Measurements from ENCODE around the gene RASD1. TPM values are rescaled to one million over a fixed set of nuclear protein-coding genes. Genes with fewer than 3 reads are reported as not detected.
"Not testable (repeated sequence)": the region's sequence is repeated elsewhere in the genome, so short reads cannot be mapped to it uniquely, and the experiment has no call there.

The RASD1 gene
- total RNA-seq, 1 donor, result 0.36 TPM

DNA sequence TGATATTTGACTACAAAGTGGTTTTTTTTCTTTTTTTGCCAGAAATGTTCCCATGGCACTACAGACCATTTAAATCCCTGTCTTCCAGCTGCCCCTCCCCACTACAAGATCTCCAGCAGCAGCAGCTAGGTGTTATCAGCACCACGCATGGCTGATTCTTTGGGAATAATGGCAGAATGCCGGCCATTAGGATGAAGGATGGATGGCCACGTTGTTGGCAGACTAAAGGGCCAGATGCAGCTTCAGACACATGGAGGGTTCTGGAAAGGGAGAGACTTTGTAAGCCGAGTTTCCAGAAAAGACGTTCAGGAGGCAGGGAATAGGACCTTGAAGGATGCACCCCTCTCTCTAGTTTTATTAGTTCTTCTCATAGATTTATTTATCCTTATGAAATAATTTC is 29.7 kb downstream of the RASD1 start:
- no peak for DNase-seq (ENCODE audit: low read depth)
- no peak overlapping the region for H3K4me3 ChIP-seq (ENCODE audit: low read depth, low read length)
- TF ChIP-seq CTCF (IDR thresholded peaks at IDR 0.05; ENCODE audit: insufficient read depth, low read length), result no peak

- not testable (repeated sequence) for H3K4me3 ChIP-seq (ENCODE audit: low read depth, low read length)
- DNase-seq (ENCODE audit: low read depth), result peak; percentile 14
Observed at GRCh38 chr17:17465878-17466277, 30.3 kb downstream of the RASD1 start.

DNA sequence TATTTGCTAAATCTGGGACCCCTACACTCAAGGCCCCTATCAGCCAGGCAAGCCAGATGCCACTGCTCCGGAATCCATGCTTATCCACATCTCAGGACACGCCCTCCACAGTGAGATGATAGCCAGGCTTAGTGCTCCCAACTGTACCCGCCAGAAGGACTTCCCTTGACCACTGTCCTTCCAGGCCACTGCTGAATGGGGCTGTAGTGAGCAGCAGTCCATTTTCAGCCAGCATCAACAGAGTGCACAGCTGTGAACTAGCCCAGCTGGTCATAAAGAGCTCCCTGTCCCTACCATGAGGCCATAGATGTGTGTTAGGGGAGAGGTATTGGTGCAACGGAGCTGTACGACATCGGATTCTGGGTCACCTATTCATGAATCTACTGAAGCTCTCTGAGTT is 32.4 kb downstream of the RASD1 start:
- no peak overlapping the region for H3K4me3 ChIP-seq (ENCODE audit: low read depth, low read length)
- DNase-seq (ENCODE audit: low read depth), result no peak
- no peak for TF ChIP-seq CTCF (IDR thresholded peaks at IDR 0.05; ENCODE audit: insufficient read depth, low read length)

DNA sequence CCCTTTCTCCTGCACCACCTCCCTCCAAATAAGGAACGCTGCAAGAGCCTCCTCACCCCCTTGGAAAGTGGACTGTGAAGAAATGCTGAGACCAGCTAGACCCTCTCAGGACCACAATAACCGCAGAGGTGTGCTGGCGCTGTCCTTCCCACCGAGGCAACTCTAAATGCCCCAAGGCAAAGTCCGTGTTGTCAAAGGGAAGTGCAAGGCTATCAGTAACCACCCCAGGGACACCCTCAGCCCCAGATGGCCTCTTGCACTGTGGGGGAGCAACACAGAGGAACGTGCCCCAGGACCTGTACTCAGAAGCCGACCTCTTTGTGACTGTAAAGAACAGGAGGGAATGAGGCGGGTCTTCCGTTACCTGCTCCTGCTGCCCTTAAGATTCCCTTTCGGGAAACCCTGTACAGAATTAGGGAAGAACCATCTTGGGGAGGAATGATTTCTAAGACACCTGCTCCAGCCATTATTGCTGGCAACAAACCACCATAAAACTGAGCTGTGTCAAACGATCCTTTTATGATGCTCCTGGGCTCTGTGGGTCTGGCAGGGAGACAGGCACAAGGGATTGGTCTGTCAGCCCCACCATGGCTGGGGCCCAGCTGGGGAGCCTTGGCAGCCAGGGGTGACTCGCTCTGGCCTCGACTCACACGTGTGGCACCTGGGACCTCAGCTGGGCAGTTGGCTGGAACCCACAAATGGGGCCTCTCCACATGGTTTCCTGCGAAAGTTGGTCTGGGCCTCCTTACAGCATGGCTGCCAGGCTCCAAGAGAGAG is 34.0 kb downstream of the RASD1 start:
- no peak overlapping the region for H3K4me3 ChIP-seq (ENCODE audit: low read depth, low read length)
- no peak for TF ChIP-seq CTCF (IDR thresholded peaks at IDR 0.05; ENCODE audit: insufficient read depth, low read length)
- DNase-seq (ENCODE audit: low read depth), result no peak

GRCh38 chr17:17460038-17460437 is 36.2 kb downstream of the RASD1 start:
- no peak for TF ChIP-seq CTCF (IDR thresholded peaks at IDR 0.05; ENCODE audit: insufficient read depth, low read length)
- no peak overlapping the region for H3K4me3 ChIP-seq (ENCODE audit: low read depth, low read length)
- DNase-seq (ENCODE audit: low read depth), result no peak

DNA sequence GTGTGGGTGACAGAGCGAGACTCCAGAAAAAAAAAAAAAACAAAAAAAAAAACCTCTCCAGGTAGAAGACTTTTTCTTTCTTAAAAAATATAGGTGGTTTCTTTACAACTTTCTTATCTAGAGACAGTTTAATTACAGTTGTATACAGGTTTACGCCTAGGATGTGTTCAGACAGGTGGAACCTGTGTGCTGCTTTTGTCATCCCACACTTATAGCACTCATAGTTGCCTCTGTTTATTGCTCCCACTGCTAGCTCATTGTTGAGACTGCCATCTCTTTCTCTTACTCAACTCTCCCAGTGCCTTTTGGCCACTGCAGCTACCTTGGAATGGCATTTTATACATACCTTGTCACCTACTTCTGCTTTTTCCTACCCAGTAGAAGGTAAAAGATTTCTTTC is 38.5 kb downstream of the RASD1 start:
- no peak overlapping the region for H3K4me3 ChIP-seq (ENCODE audit: low read depth, low read length)
- no peak for TF ChIP-seq CTCF (IDR thresholded peaks at IDR 0.05; ENCODE audit: insufficient read depth, low read length)
- DNase-seq (ENCODE audit: low read depth), result no peak

- TF ChIP-seq CTCF (IDR thresholded peaks at IDR 0.05; ENCODE audit: insufficient read depth, low read length), result no peak
- H3K4me3 ChIP-seq (ENCODE audit: low read depth, low read length), result no peak overlapping the region
- DNase-seq (ENCODE audit: low read depth), result no peak
Observed at GRCh38 chr17:17456251-17456650, 39.9 kb downstream of the RASD1 start.

Data from fibroblast of the aortic adventitia (primary cell).